IMR-90 (cell line): ENCODE data around the gene GRIN2A.

Experiments used
- CTCF ChIP-seq: conservative IDR thresholded peaks from 2 replicates; pipeline ENCODE4 v1.5.1; 2012; ENCODE audit warnings: mild to moderate bottlenecking, low read depth, low read length, improper control_type of control experiment
- FOS ChIP-seq: fragments of 150-350 bp; IDR thresholded peaks from 2 replicates; pipeline ENCODE4 v1.6.1; 2016; ENCODE audit warnings: low read depth, low read length
- MAFK ChIP-seq: IDR thresholded peaks from 2 replicates; pipeline ENCODE4 v1.6.1; 2012; ENCODE audit warnings: low read depth, low read length, improper control_type of control experiment
- POLR2A ChIP-seq: IDR thresholded peaks from 2 replicates; pipeline ENCODE4 v1.6.1; 2012; ENCODE audit warnings: mild to moderate bottlenecking, low read depth, low read length

- TF ChIP-seq MAFK (no peak), CTCF (no peak), FOS (no peak), POLR2A (no peak)
Observed at GRCh38 chr16:10130538-10130937, 51.7 kb downstream of the GRIN2A start.
